Stomach smooth muscle (tissue), 2 donors: ENCODE data around the gene CLDN5.
A peak's percentile ranks its signal among the peaks of the same experiment; 100 is the strongest.

ENCODE experiments used
- H3K27ac ChIP-seq: one replicate; pipeline ENCODE4 v1.7.0; 2013; ENCODE audit warnings: mild to moderate bottlenecking, low read length, inconsistent platforms
- H3K27me3 ChIP-seq, 2 donors: one replicate each; pipeline ENCODE4 v1.7.0; 2013; ENCODE audit warnings: low read length in 2 of 2; ENCODE audit not compliant: insufficient read depth in 2 of 2, control insufficient read depth in 1 of 2
- H3K36me3 ChIP-seq, 2 donors: one replicate each; pipeline ENCODE4 v1.7.0; 2013; ENCODE audit warnings: low read length in 2 of 2; ENCODE audit not compliant: control insufficient read depth in 2 of 2, insufficient read depth in 2 of 2
- H3K4me1 ChIP-seq: one replicate; pipeline ENCODE4 v1.7.0; 2013; ENCODE audit warnings: low read length; ENCODE audit not compliant: control insufficient read depth, insufficient read depth
- H3K4me3 ChIP-seq, 2 donors: one replicate each; pipeline ENCODE4 v1.7.0; 2013; ENCODE audit warnings: low read length in 2 of 2
- H3K9ac ChIP-seq, 2 donors: one replicate each; pipeline ENCODE4 v1.7.0; 2013; ENCODE audit warnings: low read length in 2 of 2, mild to moderate bottlenecking in 1 of 2
- H3K9me3 ChIP-seq, 2 donors: one replicate each; pipeline ENCODE4 v1.7.0; 2013; ENCODE audit warnings: low read length in 2 of 2; ENCODE audit not compliant: control insufficient read depth in 2 of 2
- donor health status: healthy.
- donor health status: Pancreatic carcinoma.

Gene CLDN5

DNA sequence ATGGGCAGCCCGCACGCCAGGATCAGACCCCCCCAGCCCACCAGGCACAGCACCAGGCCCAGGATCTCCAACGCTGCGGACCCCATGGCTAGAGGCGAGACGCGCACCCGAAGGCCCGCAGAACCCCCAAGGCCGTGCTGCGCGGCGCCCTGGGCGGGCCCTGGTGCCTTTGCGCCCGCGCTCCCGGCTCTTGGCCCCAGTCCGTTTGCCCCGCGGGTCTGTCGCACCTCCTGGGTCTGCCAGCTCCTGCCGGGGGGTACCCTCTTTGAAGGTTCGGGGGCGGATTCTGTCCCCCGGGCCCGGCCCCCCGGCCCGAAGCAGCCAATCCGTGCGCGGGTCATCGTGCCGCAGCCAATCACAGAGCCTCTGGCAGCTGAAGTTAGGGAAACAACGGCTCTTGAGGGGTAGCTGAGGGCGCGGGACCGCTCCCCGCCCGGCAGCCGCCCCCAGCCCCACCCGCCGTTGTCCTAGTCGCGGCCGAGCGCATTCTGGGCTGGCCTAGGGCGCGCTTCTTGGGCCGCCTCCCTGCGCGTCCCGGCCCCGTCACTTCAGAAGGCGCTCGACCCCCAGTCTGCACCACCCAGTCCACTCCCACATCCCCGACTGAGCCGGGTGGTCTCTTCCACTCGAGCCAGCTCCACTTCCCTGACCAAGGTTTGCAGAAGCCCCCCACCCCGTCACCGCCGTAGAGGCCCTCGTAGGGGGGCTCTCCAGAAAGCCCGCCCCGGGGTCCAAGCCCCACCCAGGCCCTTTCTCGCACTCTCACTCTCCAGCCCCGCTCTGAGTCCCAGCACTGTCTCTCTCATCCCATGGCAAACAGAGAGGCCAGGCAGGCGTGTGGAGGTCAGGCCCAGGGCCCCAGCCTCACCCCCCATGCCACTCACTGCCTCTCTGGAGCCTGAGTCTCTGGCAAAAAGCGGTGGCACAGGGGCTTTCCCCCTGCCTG lies at the start of gene CLDN5:
TSS of gene CLDN5 (minus strand) at position 241 of the 946 bp plus-strand sequence. CDS start at position 86, 155 bp downstream.
- H3K27me3 ChIP-seq, result peaks cover 29% of the 10 kb centered on the region in 2 donors
- H3K9ac ChIP-seq, result no peak within 1 kb of the TSS
- H3K9me3 ChIP-seq, result no peaks in the 10 kb centered on the region
- H3K4me1 ChIP-seq, result peaks cover 13% of the 10 kb centered on the region
- H3K4me3 ChIP-seq, result peak within 1 kb of the TSS in 1 of 2 donors; percentile 54
- no peak within 1 kb of the TSS for H3K27ac ChIP-seq
- H3K36me3 ChIP-seq, result no peaks in the 10 kb centered on the region

GRCh38 chr22:19571995-19572394 lies 47.8 kb upstream of the CLDN5 start:
- Histone ChIP-seq H3K4me1 (peaks cover 3% of the 10 kb centered on the region), H3K9ac (no peak overlapping the region), H3K4me3 (no peak overlapping the region), H3K27me3 (peaks cover 0 to 2% of the 10 kb centered on the region in 2 donors), H3K27ac (no peak overlapping the region), H3K36me3 (no peaks in the 10 kb centered on the region), H3K9me3 (no peaks in the 10 kb centered on the region)

GRCh38 chr22:19571207-19571795 lies 47.1 kb upstream of the CLDN5 start:
- no peak overlapping the region for H3K4me3 ChIP-seq
- H3K9me3 ChIP-seq, result no peaks in the 10 kb centered on the region
- peaks cover 2 to 4% of the 10 kb centered on the region in 2 donors for H3K27me3 ChIP-seq
- no peak overlapping the region for H3K27ac ChIP-seq
- peaks cover 3% of the 10 kb centered on the region for H3K4me1 ChIP-seq
- no peaks in the 10 kb centered on the region for H3K36me3 ChIP-seq
- H3K9ac ChIP-seq, result no peak overlapping the region

DNA sequence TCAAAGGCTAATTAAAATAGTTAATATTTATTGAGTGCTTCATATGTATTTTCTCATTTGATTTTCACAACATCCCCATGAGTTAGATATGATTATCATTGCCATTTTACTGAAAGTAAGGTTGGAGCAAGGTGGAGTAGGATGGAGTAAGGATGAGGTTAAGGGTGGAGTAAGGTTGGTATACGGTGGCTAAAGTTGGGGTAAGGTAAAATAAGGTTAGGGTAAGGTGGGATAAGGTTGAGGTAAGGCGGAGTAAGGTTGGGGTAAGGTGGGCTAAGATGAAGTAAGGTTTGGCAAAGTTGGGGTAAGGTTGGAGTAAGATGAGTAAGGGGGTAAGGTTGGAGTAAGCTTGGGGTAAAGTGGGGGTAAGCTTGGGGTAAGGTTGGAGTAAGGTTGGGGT lies 45.8 kb upstream of the CLDN5 start:
- no peaks in the 10 kb centered on the region for H3K36me3 ChIP-seq
- H3K9ac ChIP-seq, result no peak overlapping the region
- no peak overlapping the region for H3K27ac ChIP-seq
- no peak overlapping the region for H3K4me3 ChIP-seq
- H3K27me3 ChIP-seq, result peaks cover 2 to 9% of the 10 kb centered on the region in 2 donors
- peaks cover 3% of the 10 kb centered on the region for H3K4me1 ChIP-seq
- H3K9me3 ChIP-seq, result no peaks in the 10 kb centered on the region

DNA sequence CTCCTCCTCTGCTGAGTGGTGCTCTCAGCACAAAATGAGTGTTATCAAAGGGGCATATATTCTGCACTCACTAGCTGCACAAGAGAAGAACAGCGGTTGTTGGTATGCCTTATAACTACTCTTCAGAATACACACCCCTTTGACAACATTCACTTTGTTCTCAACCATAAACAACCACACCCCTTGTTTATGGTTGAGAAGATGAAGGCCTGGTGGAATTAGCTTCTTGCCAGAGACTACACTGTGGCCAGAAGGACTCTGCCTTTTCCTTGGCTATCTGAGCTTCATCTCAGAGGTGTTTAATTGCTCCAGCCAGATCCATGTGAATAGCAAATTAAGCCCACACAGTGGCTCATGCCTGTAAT lies 45.0 kb upstream of the CLDN5 start:
- no peak overlapping the region for H3K27ac ChIP-seq
- peaks cover 3% of the 10 kb centered on the region for H3K4me1 ChIP-seq
- H3K27me3 ChIP-seq, result peaks cover 2 to 9% of the 10 kb centered on the region in 2 donors
- H3K9ac ChIP-seq, result no peak overlapping the region
- no peaks in the 10 kb centered on the region for H3K36me3 ChIP-seq
- no peak overlapping the region for H3K4me3 ChIP-seq
- peaks cover 0 to 3% of the 10 kb centered on the region in 2 donors for H3K9me3 ChIP-seq

DNA sequence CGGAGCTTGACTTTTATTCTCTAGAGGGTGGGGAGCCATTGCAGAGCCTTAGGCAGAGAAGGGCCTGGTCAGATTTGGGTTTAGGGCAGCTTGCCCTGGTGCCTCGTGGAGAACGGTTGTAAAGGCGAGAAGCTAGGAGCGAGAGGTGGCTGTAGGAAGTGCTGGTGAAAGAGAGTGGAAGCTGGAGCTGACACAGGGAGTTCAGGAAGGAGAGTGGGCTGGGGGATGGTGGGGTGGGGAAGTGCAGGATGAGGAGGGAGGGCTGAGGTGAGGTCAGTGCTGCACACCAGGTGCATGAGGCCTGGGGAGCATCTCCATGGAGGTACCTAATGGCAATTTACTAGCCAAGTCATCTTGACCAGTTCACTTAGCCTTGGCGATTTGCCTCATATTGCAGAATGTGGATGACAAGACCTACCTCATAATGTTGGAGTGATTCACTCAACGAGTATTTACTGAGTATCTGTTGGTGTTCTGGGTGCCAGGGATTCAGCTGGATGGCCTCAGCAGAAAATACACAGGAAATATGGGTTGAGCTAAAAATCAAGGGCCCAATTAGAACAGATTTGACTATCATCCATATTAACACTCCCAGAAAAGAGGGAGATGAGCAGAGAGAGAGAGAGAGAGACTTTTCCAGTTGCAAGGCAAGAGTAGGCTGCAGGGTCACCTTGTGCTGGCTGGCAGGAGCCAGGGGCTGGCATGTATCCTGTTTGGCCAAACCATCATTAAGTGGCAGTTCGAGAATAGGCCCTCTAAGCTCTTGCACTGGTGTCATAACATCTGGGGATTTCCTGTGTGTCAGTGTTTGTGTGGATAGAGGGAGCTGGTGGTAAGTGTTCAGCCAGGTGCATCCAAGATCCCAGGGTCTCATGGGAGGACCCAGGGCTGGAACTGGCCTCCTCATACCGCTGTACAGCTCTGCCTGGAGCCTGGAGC lies 44.4 kb upstream of the CLDN5 start:
- H3K36me3 ChIP-seq, result no peaks in the 10 kb centered on the region
- H3K9me3 ChIP-seq, result peaks cover 0 to 3% of the 10 kb centered on the region in 2 donors
- H3K9ac ChIP-seq, result no peak overlapping the region
- H3K27ac ChIP-seq, result no peak overlapping the region
- H3K4me1 ChIP-seq, result peaks cover 3% of the 10 kb centered on the region
- peaks cover 2 to 9% of the 10 kb centered on the region in 2 donors for H3K27me3 ChIP-seq
- no peak overlapping the region for H3K4me3 ChIP-seq

GRCh38 chr22:19567157-19568009 lies 43.2 kb upstream of the CLDN5 start:
- peaks cover 3% of the 10 kb centered on the region for H3K4me1 ChIP-seq
- H3K9me3 ChIP-seq, result peaks cover 0 to 3% of the 10 kb centered on the region in 2 donors
- no peak overlapping the region for H3K9ac ChIP-seq
- no peak overlapping the region for H3K4me3 ChIP-seq
- H3K36me3 ChIP-seq, result no peaks in the 10 kb centered on the region
- H3K27ac ChIP-seq, result no peak overlapping the region
- H3K27me3 ChIP-seq, result peaks cover 2 to 9% of the 10 kb centered on the region in 2 donors

DNA sequence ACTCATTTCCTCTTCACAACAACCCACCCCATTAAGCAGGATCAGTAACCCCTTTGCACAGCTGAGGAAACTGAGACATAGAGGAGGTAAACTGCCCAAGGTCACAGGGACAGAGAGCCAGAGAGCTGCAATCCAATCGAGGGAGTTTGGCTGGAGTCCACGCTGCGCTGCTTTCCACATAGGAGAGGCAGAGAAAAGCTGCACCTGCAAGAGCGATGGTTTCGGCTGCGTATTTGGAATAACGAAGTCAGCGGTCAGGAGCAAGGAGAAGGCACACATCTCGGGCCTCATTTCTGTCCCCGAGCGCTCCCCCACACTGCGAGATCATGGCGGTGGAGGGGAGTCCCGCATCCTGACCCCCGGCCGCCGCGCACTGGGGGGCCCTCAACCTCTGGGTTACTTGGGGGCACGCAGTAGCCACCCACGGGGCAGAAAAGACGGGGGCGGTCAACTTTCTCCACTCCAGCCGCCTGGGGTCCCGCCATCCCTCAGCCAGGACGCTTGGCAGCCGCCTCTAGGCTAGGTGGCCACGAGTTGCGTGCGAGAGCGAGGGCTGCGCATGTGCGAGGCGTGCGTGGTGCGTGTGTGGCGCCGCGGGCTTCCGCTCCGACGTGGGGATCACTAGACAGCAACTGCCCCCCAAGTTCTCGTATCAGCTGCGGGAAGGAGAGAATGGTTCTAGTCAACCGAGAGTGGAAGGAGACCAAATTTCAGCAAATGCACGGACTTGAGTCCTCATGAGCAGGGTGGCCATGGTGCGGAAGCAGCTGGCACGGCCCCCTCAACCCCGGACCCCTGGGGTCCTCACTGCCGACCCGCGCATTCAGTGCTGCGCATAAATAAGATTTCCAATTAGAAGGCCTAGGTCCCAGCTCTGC lies 42.3 kb upstream of the CLDN5 start:
- Histone ChIP-seq H3K27me3 (peaks cover 2 to 7% of the 10 kb centered on the region in 2 donors), H3K9ac (no peak overlapping the region), H3K4me1 (peaks cover 3% of the 10 kb centered on the region), H3K36me3 (no peaks in the 10 kb centered on the region), H3K9me3 (peaks cover 0 to 3% of the 10 kb centered on the region in 2 donors), H3K27ac (no peak overlapping the region), H3K4me3 (no peak overlapping the region)
